ENCODE results near the gene DNLZ.

The DNLZ gene

GRCh38 chr9:136363949-136364748 lies 605 bp upstream of the DNLZ start:
- DNase-seq (ENCODE audit: insufficient read length, low spot score) (no peak), FAIRE-seq (no peak)
- TF ChIP-seq CTCF (IDR thresholded peaks at IDR 0.05; ENCODE audit: insufficient read depth, missing control alignments) = no peak

- DNase-seq (ENCODE audit: insufficient read length, low spot score) (no peak), FAIRE-seq (no peak)
- no peak for TF ChIP-seq CTCF (IDR thresholded peaks at IDR 0.05; ENCODE audit: insufficient read depth, missing control alignments)
Measured at GRCh38 chr9:136362450-136362784, 1.1 kb downstream of the DNLZ start.

GRCh38 chr9:136361754-136362449 lies 1.6 kb downstream of the DNLZ start:
- no peak for TF ChIP-seq CTCF (IDR thresholded peaks at IDR 0.05; ENCODE audit: insufficient read depth, missing control alignments)
- DNase-seq (ENCODE audit: insufficient read length, low spot score) (no peak), FAIRE-seq (no peak)

- TF ChIP-seq CTCF (IDR thresholded peaks at IDR 0.05; ENCODE audit: insufficient read depth, missing control alignments) = no peak
- FAIRE-seq = no peak
- DNase-seq (ENCODE audit: insufficient read length, low spot score) = no peak
Measured at GRCh38 chr9:136361047-136361753, 2.3 kb downstream of the DNLZ start.

- TF ChIP-seq CTCF (IDR thresholded peaks at IDR 0.05; ENCODE audit: insufficient read depth, missing control alignments) = no peak
- FAIRE-seq (no peak), DNase-seq (ENCODE audit: insufficient read length, low spot score) (no peak)
Measured at GRCh38 chr9:136359774-136360718, 3.5 kb downstream of the DNLZ start.

- no peak for DNase-seq (ENCODE audit: insufficient read length, low spot score)
- no peak for FAIRE-seq
- TF ChIP-seq CTCF (IDR thresholded peaks at IDR 0.05; ENCODE audit: insufficient read depth, missing control alignments) = no peak
Measured at GRCh38 chr9:136358888-136359287, 4.7 kb downstream of the DNLZ start.
